ENCODE data around the gene TOX3.

DNA sequence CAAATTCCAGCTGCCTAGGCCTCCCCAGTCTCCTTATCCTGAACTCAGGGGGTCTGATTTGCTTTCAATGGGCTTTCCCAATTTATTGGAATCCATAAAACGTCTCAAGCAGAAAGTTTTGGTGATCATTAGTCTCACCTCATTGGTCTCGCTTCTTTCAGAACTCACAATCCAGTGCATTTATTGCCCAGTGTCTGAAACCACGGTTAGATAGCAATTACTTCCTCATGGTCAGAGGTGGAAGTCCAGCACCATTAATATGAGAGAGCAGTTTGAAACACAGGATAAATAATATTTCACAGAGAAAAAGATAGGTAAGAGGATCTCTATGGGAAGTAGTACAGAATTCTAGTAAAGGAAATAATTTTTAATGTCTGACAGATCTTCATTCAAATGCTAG, 128.7 kb downstream of the TOX3 start:
- TF ChIP-seq, protein P1, sequence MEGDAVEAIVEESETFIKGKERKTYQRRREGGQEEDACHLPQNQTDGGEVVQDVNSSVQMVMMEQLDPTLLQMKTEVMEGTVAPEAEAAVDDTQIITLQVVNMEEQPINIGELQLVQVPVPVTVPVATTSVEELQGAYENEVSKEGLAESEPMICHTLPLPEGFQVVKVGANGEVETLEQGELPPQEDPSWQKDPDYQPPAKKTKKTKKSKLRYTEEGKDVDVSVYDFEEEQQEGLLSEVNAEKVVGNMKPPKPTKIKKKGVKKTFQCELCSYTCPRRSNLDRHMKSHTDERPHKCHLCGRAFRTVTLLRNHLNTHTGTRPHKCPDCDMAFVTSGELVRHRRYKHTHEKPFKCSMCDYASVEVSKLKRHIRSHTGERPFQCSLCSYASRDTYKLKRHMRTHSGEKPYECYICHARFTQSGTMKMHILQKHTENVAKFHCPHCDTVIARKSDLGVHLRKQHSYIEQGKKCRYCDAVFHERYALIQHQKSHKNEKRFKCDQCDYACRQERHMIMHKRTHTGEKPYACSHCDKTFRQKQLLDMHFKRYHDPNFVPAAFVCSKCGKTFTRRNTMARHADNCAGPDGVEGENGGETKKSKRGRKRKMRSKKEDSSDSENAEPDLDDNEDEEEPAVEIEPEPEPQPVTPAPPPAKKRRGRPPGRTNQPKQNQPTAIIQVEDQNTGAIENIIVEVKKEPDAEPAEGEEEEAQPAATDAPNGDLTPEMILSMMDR (IDR thresholded peaks at IDR 0.05), result no peak
- no peak for TF ChIP-seq EZH2 (IDR thresholded peaks at IDR 0.05; ENCODE audit: borderline replicate concordance, insufficient read depth, low read depth, low read length, poor library complexity, severe bottlenecking)
